Suprapubic skin (tissue), 4 donors: ENCODE results near the gene ANGPTL7. TPM values are rescaled to one million over a fixed set of nuclear protein-coding genes. Genes with fewer than 3 reads are reported as not detected.

Experiments used
- DNase-seq, 2 donors: peaks; one replicate each; pipeline ENCODE4 v3.0.0-alpha.2; 2019; ENCODE audit warnings: low spot score in 2 of 2
- H3K27ac ChIP-seq: fragments of 200-600 bp; sonication (generic); one replicate; pipeline ENCODE4 v1.5.1; 2019
- H3K27me3 ChIP-seq: fragments of 200-600 bp; sonication (generic); one replicate; pipeline ENCODE4 v1.5.1; 2019
- H3K36me3 ChIP-seq: fragments of 200-600 bp; sonication (generic); one replicate; pipeline ENCODE4 v1.5.1; 2019
- H3K4me1 ChIP-seq: fragments of 200-600 bp; sonication (generic); one replicate; pipeline ENCODE4 v1.5.1; 2019
- H3K4me3 ChIP-seq: fragments of 200-600 bp; sonication (generic); one replicate; pipeline ENCODE4 v1.5.1; 2019; ENCODE audit warnings: mild to moderate bottlenecking
- H3K9me3 ChIP-seq: fragments of 200-600 bp; sonication (generic); one replicate; pipeline ENCODE4 v1.5.1; 2019
- CTCF ChIP-seq, 2 donors: fragments of 200-600 bp in 1 of 2; fragments of 450-650 bp in 1 of 2; sonication (generic) in 1 of 2; IDR thresholded peaks; one replicate each; pipeline ENCODE4 v1.5.1; 2016 to 2019; ENCODE audit warnings: antibody characterized with exemption in 2 of 2, mild to moderate bottlenecking in 1 of 2, moderate library complexity in 1 of 2
- EP300 ChIP-seq: sonication (generic); formaldehyde crosslinking; IDR thresholded peaks from one replicate; pipeline ENCODE4 v1.6.1; 2017; ENCODE audit warnings: antibody characterized with exemption
- POLR2A ChIP-seq, 2 donors: fragments of 450-650 bp; IDR thresholded peaks; one replicate each; pipeline ENCODE4 v1.6.1; 2017; ENCODE audit warnings: antibody characterized with exemption in 2 of 2, mild to moderate bottlenecking in 2 of 2, moderate library complexity in 2 of 2
- POLR2AphosphoS5 ChIP-seq, 3 donors: sonication (generic); formaldehyde crosslinking; IDR thresholded peaks; one replicate each; pipeline ENCODE4 v1.6.1; 2017; ENCODE audit warnings: antibody characterized with exemption in 3 of 3
- WGBS: methylation state at CpG from one replicate; pipeline ENCODE4 v1.1.5; 2018; 5-methylcytosine and 5-hydroxymethylcytosine counted together
- total RNA-seq, 4 donors: library from RNA; depleted of rRNA; stranded (reverse); fragments of >200 nt; gene quantifications; one replicate each; pipeline ENCODE4 v1.1.0, GENCODE V29; 2016

ANGPTL7 gene
- total RNA-seq, 4 donors from 2014 or later: 2.8 to 18.6 (median 4.1) TPM

DNA sequence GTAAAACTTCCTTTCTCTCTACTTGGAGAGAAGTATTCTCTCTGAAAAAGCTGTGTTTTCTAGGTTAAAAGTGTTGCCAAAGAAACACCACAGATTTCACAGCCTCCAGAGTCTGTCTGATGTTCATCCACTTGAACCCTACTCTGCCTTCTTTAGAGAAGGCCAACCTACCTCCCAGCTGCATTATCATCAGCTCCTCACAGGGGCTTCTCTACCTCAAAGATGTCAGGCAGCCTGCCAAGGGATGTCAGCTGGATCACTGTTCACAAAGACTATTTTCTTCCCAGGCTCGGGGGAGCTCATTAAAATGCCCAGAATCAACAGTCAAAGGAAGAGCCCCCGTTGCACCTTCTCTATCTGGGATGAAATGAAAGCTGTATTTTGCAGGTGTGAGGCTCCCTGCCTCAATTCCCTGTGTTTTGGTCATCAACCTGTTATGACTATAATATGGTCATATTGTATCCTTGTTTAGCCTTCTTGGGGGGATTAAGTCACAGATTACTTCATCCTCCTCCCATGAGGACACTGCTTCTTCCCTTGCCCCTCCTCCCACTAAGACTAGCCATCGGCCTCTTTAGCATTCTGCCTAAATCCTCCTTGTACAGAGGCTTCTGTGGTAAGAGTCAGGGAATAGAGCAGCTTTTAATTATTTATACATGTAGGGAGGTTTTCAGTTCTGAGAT is 25.7 kb downstream of the ANGPTL7 start:
- Histone ChIP-seq H3K4me1 (no peaks in the 10 kb centered on the region), H3K36me3 (peaks cover 96% of the 10 kb centered on the region), H3K27ac (no peak overlapping the region), H3K9me3 (no peaks in the 10 kb centered on the region), H3K4me3 (no peak overlapping the region), H3K27me3 (no peaks in the 10 kb centered on the region)
- no peak for DNase-seq
- no peak for TF ChIP-seq EP300
- no peak for TF ChIP-seq CTCF (IDR thresholded peaks at IDR 0.05)
- TF ChIP-seq POLR2A (IDR thresholded peaks at IDR 0.05): no peak
- no peak for TF ChIP-seq POLR2AphosphoS5 (IDR thresholded peaks at IDR 0.05)
- WGBS: 82% methylated on average over 3 of the region's 3 CpGs

GRCh38 chr1:11215381-11216005 is 26.3 kb downstream of the ANGPTL7 start:
- H3K36me3 ChIP-seq: peaks cover 93% of the 10 kb centered on the region
- WGBS: 82% methylated on average over 2 of the region's 2 CpGs
- H3K27ac ChIP-seq: no peak overlapping the region
- no peaks in the 10 kb centered on the region for H3K27me3 ChIP-seq
- no peaks in the 10 kb centered on the region for H3K4me1 ChIP-seq
- DNase-seq: no peak
- H3K4me3 ChIP-seq: no peak overlapping the region
- TF ChIP-seq POLR2AphosphoS5 (IDR thresholded peaks at IDR 0.05) (no peak), CTCF (IDR thresholded peaks at IDR 0.05) (no peak), EP300 (no peak), POLR2A (IDR thresholded peaks at IDR 0.05) (no peak)
- no peaks in the 10 kb centered on the region for H3K9me3 ChIP-seq

- H3K27me3 ChIP-seq: no peaks in the 10 kb centered on the region
- H3K4me3 ChIP-seq: no peak overlapping the region
- TF ChIP-seq POLR2AphosphoS5 (IDR thresholded peaks at IDR 0.05) (no peak), POLR2A (IDR thresholded peaks at IDR 0.05) (no peak), EP300 (no peak), CTCF (IDR thresholded peaks at IDR 0.05) (no peak)
- H3K27ac ChIP-seq: no peak overlapping the region
- peaks cover 92% of the 10 kb centered on the region for H3K36me3 ChIP-seq
- DNase-seq: no peak
- no peaks in the 10 kb centered on the region for H3K9me3 ChIP-seq
- WGBS: 100% methylated on average over 1 of the region's 1 CpG
- no peaks in the 10 kb centered on the region for H3K4me1 ChIP-seq
These were observed 26.9 kb downstream of the ANGPTL7 start for GRCh38 chr1:11216074-11216473.

DNA sequence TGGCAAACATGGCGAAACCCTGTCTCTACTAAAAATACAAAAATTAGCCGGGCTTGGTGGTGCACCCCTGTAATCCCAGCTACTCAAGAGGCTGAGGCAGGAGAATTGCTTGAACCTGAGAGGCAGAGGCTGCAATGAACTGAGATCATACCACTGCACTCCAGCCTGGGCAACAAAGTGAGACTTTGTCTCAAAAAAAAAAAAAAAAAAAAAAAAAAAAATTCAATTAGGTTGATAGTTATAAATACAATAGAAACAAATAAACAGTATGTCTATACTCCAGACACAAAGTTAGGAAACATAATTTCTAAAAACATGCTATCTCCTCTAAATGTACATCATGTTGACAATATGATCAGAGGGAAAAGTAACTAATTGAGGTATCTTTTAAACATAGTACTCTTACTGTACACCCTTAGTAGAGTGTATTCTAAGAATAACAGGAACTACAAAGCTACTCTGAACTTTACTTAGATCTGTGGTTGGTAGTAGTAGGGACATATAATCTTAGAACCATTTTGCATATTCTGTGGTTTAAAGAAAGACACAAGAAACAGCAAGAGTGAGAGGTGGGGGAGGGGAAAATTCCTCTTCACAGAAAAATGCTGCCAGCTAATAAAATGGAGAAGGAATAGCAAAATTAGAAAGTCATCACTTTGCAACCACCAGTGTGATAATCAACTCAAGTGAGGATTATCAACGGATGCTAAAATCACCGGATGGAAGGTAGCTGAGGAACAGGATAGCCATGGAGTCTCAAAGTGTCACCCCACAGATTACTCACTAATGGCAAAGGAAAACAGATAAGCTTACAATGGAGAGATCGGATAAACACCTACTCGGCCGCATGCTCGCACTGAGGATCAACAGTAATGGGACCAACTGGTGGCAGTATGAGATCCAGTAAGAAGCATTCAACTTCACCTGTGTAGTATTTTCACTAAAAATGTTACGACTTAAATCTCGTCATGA is 38.2 kb downstream of the ANGPTL7 start:
- Histone ChIP-seq H3K9me3 (no peaks in the 10 kb centered on the region), H3K27me3 (no peaks in the 10 kb centered on the region), H3K27ac (no peak overlapping the region), H3K36me3 (peaks cover 84% of the 10 kb centered on the region), H3K4me1 (no peaks in the 10 kb centered on the region), H3K4me3 (no peak overlapping the region)
- DNase-seq: no peak
- 88% methylated on average over 10 of the region's 10 CpGs for WGBS
- no peak for TF ChIP-seq POLR2A (IDR thresholded peaks at IDR 0.05)
- no peak for TF ChIP-seq EP300
- TF ChIP-seq POLR2AphosphoS5 (IDR thresholded peaks at IDR 0.05): no peak
- TF ChIP-seq CTCF (IDR thresholded peaks at IDR 0.05): no peak

DNA sequence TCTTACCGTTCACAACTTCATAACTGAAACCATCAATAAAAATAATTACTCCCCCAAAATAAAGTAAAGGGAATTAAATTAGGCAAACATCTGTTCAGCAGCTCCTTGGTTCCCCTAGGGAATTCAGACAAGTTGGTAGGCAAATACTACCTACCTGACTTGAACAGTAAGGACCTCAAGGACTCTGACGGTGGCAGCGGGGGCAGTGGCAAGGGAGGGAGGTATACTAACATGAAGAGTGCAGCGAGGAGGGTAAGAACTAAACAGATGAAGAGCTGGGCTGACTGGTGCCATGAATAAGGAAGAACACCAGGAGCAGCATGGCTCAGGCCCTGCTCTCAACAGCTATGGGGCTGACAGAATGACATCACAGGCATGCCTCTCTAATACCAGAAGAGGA is 40.0 kb downstream of the ANGPTL7 start:
- Histone ChIP-seq H3K9me3 (no peaks in the 10 kb centered on the region), H3K27ac (no peak overlapping the region), H3K4me1 (no peaks in the 10 kb centered on the region), H3K4me3 (no peak overlapping the region), H3K27me3 (no peaks in the 10 kb centered on the region), H3K36me3 (peaks cover 93% of the 10 kb centered on the region)
- no peak for DNase-seq
- whole genome bisulfite sequencing: 91% methylated on average over 4 of the region's 4 CpGs
- TF ChIP-seq EP300 (no peak), POLR2AphosphoS5 (IDR thresholded peaks at IDR 0.05) (no peak), CTCF (IDR thresholded peaks at IDR 0.05) (no peak), POLR2A (IDR thresholded peaks at IDR 0.05) (no peak)
